GM15510 (cell line): ENCODE data around the gene LAMA4.

Source experiments
- POLR2A ChIP-seq: IDR thresholded peaks from 3 replicates; pipeline ENCODE4 v1.6.1; 2011; ENCODE audit warnings: borderline replicate concordance; ENCODE audit not compliant: insufficient read length; ENCODE audit errors: extremely low read depth

LAMA4 gene

DNA sequence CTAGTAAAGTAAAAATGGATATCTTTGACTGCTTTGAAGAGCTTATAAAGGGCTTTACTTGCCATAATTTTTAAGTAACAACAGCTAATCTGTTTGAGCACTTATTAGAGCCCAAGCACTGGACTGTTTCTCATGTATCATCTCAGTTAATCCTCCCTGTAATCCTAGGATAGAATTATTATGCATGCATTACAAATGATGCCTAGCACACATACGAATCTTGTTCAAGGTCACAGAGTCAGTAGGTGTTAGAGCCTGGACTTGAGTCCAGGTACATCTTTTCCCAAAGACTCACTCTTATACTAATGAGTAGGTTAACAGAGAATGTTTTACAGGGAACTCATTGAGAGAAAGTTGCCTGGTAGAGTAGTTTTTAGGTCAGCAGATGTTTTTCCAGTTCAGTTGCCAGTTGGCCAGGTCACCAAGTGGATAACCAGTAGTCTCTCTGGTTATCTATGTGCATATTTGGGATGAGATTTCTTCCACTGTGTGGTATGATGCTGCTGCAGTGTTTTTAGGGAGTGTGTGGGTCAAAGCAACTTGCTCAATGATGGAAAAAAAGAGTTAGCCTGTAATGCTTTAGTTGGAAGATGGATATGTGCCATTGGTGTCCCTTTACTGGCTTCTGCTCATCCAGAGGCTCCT, 32.3 kb upstream of the LAMA4 start:
- TF ChIP-seq POLR2A = no peak

GRCh38 chr6:112286010-112286409, 31.6 kb upstream of the LAMA4 start:
- no peak for TF ChIP-seq POLR2A

DNA sequence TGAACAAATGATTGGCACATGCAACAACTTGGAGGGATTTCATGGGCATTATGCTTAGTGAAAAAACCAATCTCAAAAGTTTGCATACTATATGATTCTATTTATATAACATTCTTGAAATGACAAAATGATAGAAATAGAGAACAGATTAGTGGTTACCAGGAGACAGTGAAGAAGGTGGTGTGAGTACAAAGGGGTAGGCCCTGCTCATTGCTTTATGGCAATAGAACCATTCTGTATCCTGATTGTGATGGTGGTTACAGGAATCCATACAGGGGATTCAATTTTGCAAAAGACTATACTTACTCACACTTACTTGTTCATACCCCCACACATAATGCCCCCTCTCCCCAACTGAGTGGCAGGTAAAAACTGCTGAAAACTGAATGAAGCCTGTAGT, 30.2 kb upstream of the LAMA4 start:
- no peak for TF ChIP-seq POLR2A

DNA sequence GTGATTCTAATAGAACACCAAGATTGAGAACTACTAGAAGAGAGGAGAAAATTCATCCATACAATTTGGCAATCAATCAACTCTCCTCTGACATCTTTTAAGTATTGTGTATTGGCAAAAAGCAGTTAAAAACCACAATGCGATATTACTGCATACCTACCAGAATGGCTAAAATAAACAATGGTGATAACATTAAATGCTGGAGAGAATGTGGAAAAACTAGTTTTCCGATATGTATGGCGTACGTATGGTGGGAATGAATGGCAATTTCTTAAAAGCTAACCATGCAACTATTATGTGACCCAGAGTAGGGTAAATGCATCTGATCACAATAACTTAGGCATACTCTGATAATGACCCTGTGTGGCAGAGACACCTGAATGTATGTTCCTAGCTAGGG, 29.3 kb upstream of the LAMA4 start:
- no peak for TF ChIP-seq POLR2A

DNA sequence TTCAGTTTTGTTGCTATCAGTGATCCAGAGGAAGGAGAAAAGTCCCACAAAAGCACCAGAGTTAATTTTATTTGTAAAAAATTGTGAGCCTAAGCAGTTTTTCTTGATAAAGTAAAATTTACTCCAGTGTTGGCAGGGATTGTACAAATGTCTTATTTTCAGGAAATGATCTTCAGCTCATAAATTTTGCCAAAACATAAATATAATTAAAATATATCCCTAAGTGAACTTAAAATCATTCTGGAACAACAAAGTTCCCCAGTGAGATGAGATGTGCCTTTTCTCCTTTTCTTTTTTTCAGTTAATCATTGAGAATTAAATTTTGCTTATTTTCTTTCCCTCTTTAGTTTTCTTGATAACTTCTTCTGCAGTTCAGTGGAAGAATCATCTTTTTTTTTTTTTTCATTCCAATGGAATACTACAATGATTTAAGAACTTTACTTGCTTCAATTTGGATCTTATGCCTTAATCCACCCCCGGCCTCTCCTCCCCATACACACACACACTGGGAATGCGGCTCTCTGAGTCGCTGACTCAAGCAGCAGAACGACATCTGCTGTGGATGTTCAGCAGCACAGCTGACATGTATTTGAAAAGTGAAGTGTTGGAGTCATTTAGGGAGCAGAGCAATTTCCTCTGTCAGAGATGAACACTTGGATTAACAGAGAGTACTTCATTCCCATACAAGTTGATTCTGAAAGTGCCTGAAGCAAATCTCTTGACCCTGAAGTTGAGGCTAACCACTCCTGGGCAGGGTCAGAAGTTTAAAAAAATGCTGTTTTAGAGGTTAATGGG, 27.7 kb upstream of the LAMA4 start:
- TF ChIP-seq POLR2A = no peak

DNA sequence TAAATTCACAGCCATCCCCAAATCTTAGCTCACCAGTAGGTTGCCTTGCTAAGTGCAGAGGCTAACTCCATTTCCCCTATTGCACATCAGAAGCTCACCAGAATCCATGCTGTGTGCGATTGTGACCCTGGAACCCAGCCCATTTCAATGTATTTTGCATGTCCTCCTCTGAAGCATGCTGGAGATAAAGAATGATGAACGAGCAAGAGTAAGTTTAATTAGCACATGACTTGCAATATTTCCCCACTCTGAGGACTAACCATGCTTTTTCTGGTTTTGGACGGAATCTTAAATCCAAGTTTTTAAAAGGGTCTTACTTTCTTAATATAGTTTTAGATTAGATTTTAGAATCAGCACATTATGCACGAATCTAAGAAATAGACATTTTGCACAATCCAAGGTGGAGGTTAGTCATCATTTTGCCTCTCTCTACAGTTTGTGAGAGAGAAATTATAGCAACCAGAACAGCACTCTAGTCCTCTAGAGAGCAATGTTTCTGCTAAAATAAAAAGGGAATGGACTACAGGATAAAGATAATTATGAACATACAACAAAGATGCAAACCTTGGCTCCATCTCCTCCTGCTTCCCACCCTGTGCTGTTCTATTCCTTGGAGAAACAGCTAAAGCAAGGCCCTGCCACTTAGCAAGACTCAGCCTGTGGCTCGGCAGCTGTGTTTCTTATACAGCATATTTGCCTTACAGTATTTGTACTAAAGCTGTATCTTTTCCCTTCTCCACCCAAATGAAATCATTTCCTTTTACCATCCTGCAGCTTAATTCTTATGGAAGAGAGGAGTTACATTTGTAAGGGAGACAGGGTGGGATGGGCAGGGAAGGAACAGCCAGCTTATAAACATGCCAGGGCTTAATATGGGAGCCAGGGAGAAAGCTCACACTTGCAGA, 24.9 kb upstream of the LAMA4 start:
- no peak for TF ChIP-seq POLR2A

- no peak for TF ChIP-seq POLR2A
Observed at GRCh38 chr6:112275365-112275764, 21.0 kb upstream of the LAMA4 start.

- TF ChIP-seq POLR2A = no peak
Observed at GRCh38 chr6:112274774-112275173, 20.4 kb upstream of the LAMA4 start.

DNA sequence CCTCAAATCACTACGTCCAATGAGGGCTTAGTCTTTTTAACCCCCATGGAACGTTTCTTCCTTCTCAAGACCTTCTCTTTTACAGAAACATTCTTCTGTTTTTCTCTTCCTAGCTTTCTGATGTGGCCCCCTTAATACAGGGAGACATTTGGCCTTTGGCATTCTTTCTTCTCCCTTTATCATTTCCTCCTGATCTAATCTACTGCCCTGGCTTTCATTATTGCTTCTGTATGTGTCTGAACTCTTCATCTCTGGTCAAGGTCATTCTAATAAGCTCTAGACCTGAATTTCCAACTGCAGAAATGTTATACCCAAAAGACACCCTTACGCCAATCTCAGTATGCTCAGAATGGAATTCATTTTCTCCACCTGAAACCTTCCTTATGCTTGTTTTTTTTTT, 18.4 kb upstream of the LAMA4 start:
- no peak for TF ChIP-seq POLR2A

GRCh38 chr6:112270756-112271155, 16.4 kb upstream of the LAMA4 start:
- TF ChIP-seq POLR2A = no peak

- no peak for TF ChIP-seq POLR2A
Observed at GRCh38 chr6:112269979-112270566, 15.7 kb upstream of the LAMA4 start.

DNA sequence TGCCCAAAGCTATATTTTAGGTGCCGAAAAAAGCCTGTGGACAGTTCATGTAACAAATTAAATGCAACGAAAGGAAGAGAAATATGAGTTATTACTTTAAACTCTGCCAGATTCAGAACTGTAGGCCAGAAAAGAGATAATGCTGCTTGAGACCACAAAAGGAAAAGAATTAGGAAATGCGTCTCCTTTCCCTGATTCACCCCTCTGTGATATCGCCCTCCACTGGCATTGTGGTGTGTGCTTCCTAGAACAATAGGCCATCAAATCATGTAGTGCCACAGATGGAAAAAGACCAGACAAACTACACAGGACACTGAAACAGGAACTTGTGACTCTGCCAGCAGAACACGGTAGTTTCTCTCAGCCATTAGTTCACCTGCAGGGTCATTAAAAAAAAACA, 14.7 kb upstream of the LAMA4 start:
- no peak for TF ChIP-seq POLR2A

DNA sequence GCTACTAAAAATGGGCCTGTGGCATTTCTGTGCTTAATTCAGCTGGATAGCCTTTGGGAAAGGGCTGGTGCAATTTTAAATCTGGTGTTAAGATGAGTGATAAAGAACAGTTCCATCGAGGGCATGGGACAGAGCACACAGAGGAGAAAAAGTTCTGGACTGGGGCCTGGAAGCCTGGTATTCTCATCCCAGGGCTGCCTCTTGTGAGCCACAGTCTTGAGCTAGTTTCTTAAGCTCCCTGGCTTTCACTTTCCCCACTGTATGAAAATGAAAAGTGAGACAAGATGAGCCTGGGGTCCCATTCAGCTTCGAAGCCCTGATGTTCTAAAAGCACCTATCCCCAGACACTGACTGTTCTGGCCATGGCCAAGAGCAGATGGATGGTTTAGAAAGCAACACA, 14.3 kb upstream of the LAMA4 start:
- TF ChIP-seq POLR2A = no peak

GRCh38 chr6:112268019-112268418, 13.7 kb upstream of the LAMA4 start:
- TF ChIP-seq POLR2A = no peak

- TF ChIP-seq POLR2A = no peak
Observed at GRCh38 chr6:112266331-112266730, 12.0 kb upstream of the LAMA4 start.
